Stimulated activated CD8-positive, alpha-beta memory T cell treated with anti-CD3 and anti-CD28 coated beads, Interleukin-7, amount 100 ng/mL, for 24 hours (primary cell): ENCODE data around the gene SULT1A1.
A peak's percentile ranks its signal among the peaks of the same experiment; 100 is the strongest.
"Not testable (repeated sequence)": the region's sequence is repeated elsewhere in the genome, so short reads cannot be mapped to it uniquely, and the experiment has no call there.

Source experiments
- DNase-seq: peaks from one replicate; pipeline ENCODE4 v3.0.0-alpha.2; 2020; ENCODE audit warnings: low read depth

The SULT1A1 gene

DNA sequence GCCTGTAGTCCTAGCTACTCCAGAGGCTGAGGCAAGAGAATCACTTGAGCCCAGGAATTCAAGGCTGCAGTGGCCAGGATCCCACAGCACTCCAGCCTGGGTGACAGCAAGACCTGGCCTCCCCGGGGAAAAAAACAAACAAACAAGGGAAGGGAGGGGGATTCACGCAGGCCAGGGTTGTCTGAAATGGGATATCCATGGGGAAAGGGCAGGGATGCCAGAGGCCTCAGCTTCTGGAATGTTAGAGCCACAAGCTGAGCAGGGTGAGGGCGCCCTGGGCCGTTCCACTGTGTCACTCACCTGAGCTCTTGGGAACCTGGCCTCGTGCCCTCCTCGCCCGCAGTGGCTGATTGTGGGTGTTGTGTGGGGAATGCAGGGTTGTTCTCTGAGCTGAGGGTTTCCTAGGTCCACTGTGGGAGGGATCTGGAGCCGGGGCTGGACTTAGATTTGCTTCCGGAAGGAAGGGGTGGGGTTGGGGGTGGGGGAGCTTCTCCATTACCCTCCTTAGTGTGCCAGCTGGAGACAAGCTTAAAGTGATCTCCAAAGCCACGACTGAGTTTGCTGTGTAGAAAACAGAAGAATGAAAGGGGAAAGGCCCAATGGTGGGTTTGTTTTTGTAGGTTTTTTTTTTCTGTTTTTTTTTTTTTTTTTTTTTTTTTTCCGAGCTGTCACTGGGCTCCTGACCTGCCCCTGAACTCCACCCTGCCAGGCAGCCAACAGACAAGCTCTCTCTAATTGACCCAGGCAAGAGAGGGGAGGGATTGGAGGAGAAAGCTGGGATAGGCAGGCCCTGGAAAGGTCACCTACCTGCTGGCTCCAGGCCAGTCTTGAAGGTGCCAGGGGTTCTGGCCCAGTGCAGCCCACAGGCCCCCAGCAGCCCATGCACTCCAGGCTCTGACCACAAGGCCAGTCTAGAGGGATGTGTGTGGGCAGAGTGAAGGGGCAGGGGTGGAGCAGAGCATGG, at the start of gene SULT1A1:
TSS of gene SULT1A1 (minus strand) at position 414 of the 964 bp plus-strand sequence. CDS start 1,189 bp downstream, outside the sequence.
- no peak for DNase-seq

- not testable (repeated sequence) for DNase-seq
These were observed 30.1 kb upstream of the SULT1A1 start for GRCh38 chr16:28639959-28640358.

- DNase-seq, result not testable (repeated sequence)
These were observed 28.5 kb upstream of the SULT1A1 start for GRCh38 chr16:28638359-28638758.

DNA sequence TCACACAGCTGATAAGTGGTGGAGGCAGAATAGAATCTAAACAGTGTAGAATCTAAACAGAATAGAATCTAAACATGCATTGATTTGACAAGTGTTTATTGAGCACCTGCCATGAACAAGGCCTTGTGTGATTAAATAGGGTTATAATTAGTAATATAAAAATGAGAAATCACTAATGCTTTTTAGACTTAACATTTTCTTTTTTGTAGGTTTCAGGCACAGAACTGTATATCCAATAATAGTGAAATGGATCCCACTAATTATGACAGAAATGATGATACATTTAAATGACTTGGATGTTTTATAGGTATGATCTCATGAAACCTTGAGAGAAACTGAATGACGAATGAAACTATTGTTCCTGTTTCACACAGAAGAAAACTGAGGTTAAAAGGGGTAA, 27.9 kb upstream of the SULT1A1 start, which contains the start of gene NPIPB8:
TSS of gene NPIPB8 (plus strand) at position 301 of the 400 bp plus-strand sequence. CDS start 296 bp downstream, outside the sequence.
- not testable (repeated sequence) for DNase-seq

DNA sequence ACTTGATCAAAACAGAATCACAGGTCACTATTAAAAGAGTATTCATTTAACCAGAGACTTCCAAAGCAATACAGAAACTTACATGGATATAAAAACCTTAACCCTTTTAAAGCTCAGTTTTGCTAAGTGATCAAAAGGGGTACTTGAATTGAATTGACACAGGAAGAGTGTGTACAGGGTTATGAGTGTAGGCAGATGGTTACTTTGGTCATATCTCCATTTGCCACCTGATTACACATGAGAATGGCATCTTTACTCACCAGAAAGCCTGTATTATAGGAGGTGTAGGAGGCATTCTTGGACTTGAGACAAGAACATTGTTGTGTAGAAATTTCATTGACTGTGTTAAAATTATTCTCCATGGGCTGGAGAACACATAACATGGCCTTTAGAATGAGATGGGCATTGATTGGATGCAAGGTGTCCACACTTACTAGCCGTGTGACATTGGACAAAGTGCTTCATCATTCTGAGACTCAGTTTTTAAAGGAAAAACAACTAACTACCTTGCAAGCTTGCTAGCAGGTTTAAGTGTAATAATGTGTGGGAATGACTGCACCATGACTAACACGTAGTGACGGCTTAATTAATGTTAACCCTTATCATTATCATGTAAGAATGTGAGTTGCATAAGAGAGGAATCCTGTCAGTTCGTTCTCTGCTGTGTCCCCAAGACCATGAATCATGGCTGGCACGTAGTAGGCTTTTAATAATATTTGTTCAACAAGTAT, 26.4 kb upstream of the SULT1A1 start:
- not testable (repeated sequence) for DNase-seq

- DNase-seq, result not testable (repeated sequence)
These were observed 21.1 kb upstream of the SULT1A1 start for GRCh38 chr16:28630905-28631304.

GRCh38 chr16:28623172-28623711, 13.4 kb upstream of the SULT1A1 start:
- peak; percentile 29 for DNase-seq

DNA sequence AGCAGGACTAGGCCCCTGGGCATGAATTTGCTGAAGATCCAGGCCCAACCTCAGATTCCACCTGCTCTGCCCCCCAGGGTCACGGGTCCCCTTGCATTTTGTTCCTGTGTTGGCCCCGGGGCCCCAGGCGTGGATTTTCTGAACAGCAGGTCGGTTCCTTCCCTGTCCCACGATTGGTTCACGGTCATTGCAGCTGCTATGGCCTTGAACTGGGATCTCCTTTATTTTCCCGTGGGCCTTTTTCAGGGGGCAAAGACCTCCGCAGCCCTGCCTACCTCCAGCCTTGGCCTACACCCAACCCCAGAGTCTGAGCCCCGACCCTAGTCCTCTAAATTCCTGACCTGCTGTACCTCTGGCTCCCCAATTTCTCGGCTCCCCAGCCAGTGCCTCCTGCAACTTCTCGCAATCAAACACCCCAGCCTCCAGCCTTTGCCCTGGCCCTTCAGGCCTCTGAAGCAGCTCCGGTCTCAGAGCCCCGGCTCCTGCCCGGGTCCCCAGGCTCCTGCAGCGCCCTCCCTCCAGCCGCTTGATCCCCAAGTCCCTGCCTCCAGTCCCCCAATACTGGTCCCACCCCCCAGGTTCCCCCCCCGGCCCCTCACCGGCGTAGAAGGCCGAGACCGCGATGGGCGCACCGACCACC, 12.8 kb upstream of the SULT1A1 start:
- DNase-seq, result not testable (repeated sequence)

DNA sequence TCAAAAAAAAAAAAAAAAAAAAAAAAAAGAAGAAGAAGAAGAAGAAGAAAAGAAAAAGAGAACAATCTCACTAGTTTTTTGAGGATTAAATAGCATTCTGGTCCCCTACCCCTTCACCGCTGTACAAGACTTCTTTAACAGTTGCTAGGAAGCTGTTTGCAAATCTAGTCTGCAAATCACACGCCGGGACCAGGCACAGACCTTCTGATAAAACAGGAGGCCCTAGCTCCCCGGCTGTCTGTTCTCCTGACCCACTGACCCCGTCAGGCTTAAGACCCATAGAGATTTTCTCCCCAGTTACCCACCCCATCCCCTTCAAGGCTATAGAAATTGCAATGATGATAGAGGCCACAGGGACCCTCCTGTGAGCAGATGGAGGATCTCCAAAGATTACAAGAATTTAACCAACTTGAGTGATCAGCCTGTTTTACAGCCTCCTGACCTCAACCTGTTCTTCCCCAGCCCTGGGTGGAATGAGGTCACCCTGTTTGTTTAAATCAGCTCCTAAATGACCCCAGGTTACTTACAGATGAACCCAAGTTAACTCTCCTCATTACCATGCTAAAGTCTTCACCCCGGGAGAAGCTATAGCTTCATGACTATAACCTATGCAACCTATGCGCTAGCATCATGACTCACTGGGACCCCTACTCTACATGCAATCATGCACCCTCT, 11.8 kb upstream of the SULT1A1 start:
- no peak for DNase-seq

DNA sequence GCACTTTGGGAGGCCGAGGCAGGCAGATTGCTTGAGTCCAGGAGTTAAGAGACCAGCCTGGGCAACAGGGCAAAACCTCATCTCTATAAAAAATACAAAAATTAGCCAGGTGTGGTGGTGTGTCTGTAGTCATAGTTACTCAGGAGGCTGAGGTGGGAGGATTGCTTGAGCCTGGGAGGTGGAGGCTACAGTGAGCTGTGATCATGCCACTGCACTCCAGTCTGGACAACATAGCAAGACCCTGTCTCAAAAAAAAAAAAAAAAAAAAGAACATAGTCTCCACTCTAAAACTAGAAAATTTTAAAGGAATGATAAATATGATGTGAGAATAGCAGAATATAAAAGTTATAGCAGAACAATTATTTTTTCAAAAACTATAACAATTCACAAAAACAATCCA, 10.5 kb upstream of the SULT1A1 start:
- DNase-seq, result not testable (repeated sequence)

DNA sequence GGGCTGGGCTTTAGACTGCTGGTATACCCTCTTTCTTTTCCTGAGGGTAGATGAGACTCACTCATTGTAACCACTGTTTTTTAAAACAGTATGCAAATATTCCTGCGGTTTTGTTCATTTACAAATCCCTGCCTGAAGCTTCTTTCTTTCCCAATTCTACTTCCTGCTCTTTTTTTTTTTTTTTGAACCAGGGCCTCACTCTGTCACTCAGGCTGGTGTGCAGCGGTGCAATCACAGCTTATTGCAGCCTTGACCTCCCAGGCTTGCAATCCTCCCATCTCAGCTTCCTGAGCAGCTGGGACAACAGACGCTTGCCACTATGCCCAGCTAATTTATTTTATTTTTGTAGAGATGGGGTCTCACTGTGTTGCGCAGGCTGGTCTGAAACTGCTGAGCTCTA, 8.0 kb upstream of the SULT1A1 start:
- no peak for DNase-seq

DNA sequence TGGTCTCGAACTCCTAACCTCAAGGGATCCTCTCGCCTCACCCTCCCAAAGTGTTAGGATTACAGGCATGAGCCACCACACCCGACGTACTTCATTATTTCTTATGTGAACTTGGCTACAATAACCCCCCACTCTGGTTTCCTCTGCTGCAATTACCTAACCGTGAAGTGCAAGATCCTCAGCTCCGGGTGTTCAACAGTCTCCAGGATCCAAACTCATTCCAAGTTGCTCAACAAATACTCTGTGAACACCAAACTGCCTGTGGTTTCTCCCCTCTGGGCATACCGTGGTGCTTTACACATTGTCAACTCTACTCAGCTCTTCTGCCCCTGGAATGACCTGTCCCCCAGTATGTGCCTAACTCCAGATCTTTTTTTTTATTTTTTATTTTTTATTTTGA, 6.8 kb upstream of the SULT1A1 start:
- DNase-seq, result no peak

DNA sequence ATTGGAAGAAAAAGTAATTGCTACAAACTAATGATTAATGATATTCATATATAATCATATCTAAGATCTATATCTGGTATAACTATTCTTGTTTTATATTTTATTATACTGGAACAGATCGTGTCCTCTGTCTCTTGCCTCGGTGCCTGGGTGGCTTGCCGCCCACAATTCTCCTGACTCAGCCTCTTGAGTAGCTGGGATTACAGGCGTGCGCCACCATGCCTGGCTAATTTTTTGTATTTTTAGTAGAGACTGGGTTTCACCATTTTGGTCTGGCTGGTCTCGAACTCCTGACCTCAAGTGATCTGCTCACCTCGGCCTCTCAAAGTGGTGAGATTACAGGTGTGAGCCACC, 6.4 kb upstream of the SULT1A1 start:
- DNase-seq, result not testable (repeated sequence)

GRCh38 chr16:28615486-28616223, 5.8 kb upstream of the SULT1A1 start:
- DNase-seq, result not testable (repeated sequence)

GRCh38 chr16:28614561-28614960, 4.7 kb upstream of the SULT1A1 start:
- not testable (repeated sequence) for DNase-seq

DNA sequence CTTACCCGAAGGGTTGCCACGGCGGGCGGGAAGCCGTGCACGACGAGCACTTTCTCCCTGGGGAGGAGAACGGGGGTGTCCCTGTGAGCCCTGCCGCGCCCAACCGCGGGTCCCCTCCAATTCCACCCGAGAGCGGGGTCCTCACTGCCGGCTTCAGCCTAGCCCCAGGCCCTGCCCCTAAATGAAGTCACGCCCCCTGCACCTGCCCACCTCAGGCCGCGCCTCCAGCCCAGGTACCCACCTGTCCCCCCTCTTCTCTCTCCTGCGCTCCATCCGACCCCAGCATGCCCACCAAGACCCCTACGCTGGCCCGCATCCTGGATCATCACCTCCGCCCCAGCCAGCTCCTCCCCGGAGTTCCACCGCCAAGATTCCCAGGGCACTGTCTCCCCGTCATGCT, 4.1 kb upstream of the SULT1A1 start:
- DNase-seq, result not testable (repeated sequence)

GRCh38 chr16:28612359-28613280, 2.8 kb upstream of the SULT1A1 start:
- DNase-seq, result not testable (repeated sequence)

- DNase-seq, result no peak
These were observed 849 bp upstream of the SULT1A1 start for GRCh38 chr16:28610595-28611191.
